Caco-2 (cell line): Measurements from ENCODE around the gene GALR2. TPM values are rescaled to one million over a fixed set of nuclear protein-coding genes. Genes with fewer than 3 reads are reported as not detected.

Experiments
- BruUV-seq: library from RNA; stranded (reverse); fragments of 400-500 nt; replicated peaks from 2 replicates; lab custom pipeline; 2021; lab: Mats Ljungman, UMichigan
- CTCF ChIA-PET: fragments of 300-600 bp; sonication (Branson Sonifier 250); formaldehyde crosslinking; loops from one replicate; lab custom pipeline; 2022; ENCODE audit warnings: antibody characterized with exemption; lab: Charles Lee
- POLR2A ChIA-PET: fragments of 300-600 bp; sonication (Branson Sonifier 250); formaldehyde crosslinking; loops from one replicate; lab custom pipeline; 2022; ENCODE audit warnings: antibody characterized with exemption; lab: Charles Lee
- DNase-seq, 2 experiments: peaks; one replicate each; pipeline versions ENCODE4 v3.0.0 to v3.0.0-alpha.2; 2020 to 2022
- H3K27me3 ChIP-seq: replicated peaks from 2 replicates; pipeline ENCODE4 v1.6.0; 2011; ENCODE audit warnings: low read length; ENCODE audit not compliant: control insufficient read depth, insufficient read depth
- H3K36me3 ChIP-seq: 2 replicates; pipeline ENCODE4 v1.5.1; 2011; ENCODE audit warnings: low read length; ENCODE audit not compliant: control insufficient read depth, insufficient read depth
- H3K4me1 ChIP-seq: fragments of 250-450 bp; sonication (Bioruptor Pico); 2 replicates; pipeline ENCODE4 v1.5.1; 2020; ENCODE audit warnings: mild to moderate bottlenecking
- H3K4me3 ChIP-seq: 2 replicates; pipeline ENCODE4 v1.5.1; 2011; ENCODE audit warnings: low read depth, mild to moderate bottlenecking, control low read depth, low read length
- H3K9me3 ChIP-seq: fragments of 250-450 bp; sonication (Bioruptor Pico); 2 replicates; pipeline ENCODE4 v1.5.1; 2020; ENCODE audit warnings: mild to moderate bottlenecking, moderate library complexity
- H3K27ac Mint-ChIP-seq: one replicate; pipeline ENCODE4 v1.8.0; 2022; ENCODE audit warnings: mixed read lengths; ENCODE audit not compliant: unreplicated experiment
- H3K27me3 Mint-ChIP-seq: one replicate; pipeline ENCODE4 v1.8.0; 2022; ENCODE audit warnings: mixed read lengths; ENCODE audit not compliant: insufficient read depth, unreplicated experiment
- H3K36me3 Mint-ChIP-seq: one replicate; pipeline ENCODE4 v1.8.0; 2022; ENCODE audit warnings: mild to moderate bottlenecking, mixed read lengths; ENCODE audit not compliant: insufficient read depth, unreplicated experiment
- H3K4me1 Mint-ChIP-seq: one replicate; pipeline ENCODE4 v1.8.0; 2022; ENCODE audit warnings: low read depth, mixed read lengths; ENCODE audit not compliant: unreplicated experiment
- H3K4me3 Mint-ChIP-seq: one replicate; pipeline ENCODE4 v1.8.0; 2022; ENCODE audit warnings: mild to moderate bottlenecking, moderate library complexity, mixed read lengths; ENCODE audit not compliant: unreplicated experiment
- H3K9me3 Mint-ChIP-seq: one replicate; pipeline ENCODE4 v1.8.0; 2022; ENCODE audit warnings: mixed read lengths; ENCODE audit not compliant: unreplicated experiment
- CTCF ChIP-seq, 2 experiments: fragments of 200-600 bp in 1 of 2; IDR thresholded peaks; 1 replicate in 1 of 2; 2 replicates in 1 of 2; pipeline versions ENCODE4 v1.5.1 to v1.8.0; 2011 to 2022; ENCODE audit warnings: antibody characterized with exemption in 1 of 2, control low read depth in 1 of 2, inconsistent platforms in 1 of 2, low read depth in 1 of 2, low read length in 1 of 2, mild to moderate bottlenecking in 1 of 2, moderate library complexity in 1 of 2; ENCODE audit not compliant: insufficient read depth in 1 of 2, severe bottlenecking in 1 of 2, unreplicated experiment in 1 of 2
- intact Hi-C: fragments of 100-400 bp; cut with micrococcal nuclease; formaldehyde crosslinking; loops from one replicate; pipeline ENCODE4 v1.10.0; 2022; ENCODE audit not compliant: unreplicated experiment
- total RNA-seq: library from RNA; stranded (reverse); gene quantifications from 2 replicates; pipeline ENCODE4 v1.2.3, GENCODE V29; 2022

The GALR2 gene
- total RNA-seq, 1 experiment from 2014 or later = 0.50 TPM

- H3K4me1 ChIP-seq = peaks cover 11% of the 10 kb centered on the region
- no peak for DNase-seq
- intact Hi-C loops = no loop called here
- ChIA-PET POLR2A (no interaction called here), CTCF (no interaction called here)
- no peak for TF ChIP-seq CTCF (IDR thresholded peaks at IDR 0.05; ENCODE audit: insufficient read depth in 1 of 2, low read depth in 1 of 2, low read length in 1 of 2, severe bottlenecking in 1 of 2, unreplicated experiment in 1 of 2)
- no peaks in the 10 kb centered on the region for H3K36me3 ChIP-seq
- peaks cover 3% of the 10 kb centered on the region for H3K9me3 ChIP-seq
- H3K27me3 Mint-ChIP-seq = no peaks in the 10 kb centered on the region
- no peak overlapping the region for H3K27ac Mint-ChIP-seq
- H3K27me3 ChIP-seq = no peaks in the 10 kb centered on the region
- H3K4me3 Mint-ChIP-seq = no peak overlapping the region
- no TSS peak for BruUV-seq
- peaks cover 8% of the 10 kb centered on the region for H3K36me3 Mint-ChIP-seq
- H3K4me3 ChIP-seq = no peak overlapping the region
- H3K4me1 Mint-ChIP-seq = peaks cover 10% of the 10 kb centered on the region
- no peaks in the 10 kb centered on the region for H3K9me3 Mint-ChIP-seq
These were observed 42.4 kb upstream of the GALR2 start for GRCh38 chr17:76032073-76032779.

- peaks cover 8% of the 10 kb centered on the region for H3K36me3 Mint-ChIP-seq
These were observed 41.8 kb upstream of the GALR2 start for GRCh38 chr17:76032780-76033108.

GRCh38 chr17:76033139-76033538 is 41.4 kb upstream of the GALR2 start:
- DNase-seq = no peak
- ChIA-PET POLR2A (no interaction called here), CTCF (no interaction called here)
- BruUV-seq = no TSS peak
- H3K27me3 ChIP-seq = no peaks in the 10 kb centered on the region
- H3K36me3 Mint-ChIP-seq = peaks cover 11% of the 10 kb centered on the region
- no peak for TF ChIP-seq CTCF (IDR thresholded peaks at IDR 0.05; ENCODE audit: insufficient read depth in 1 of 2, low read depth in 1 of 2, low read length in 1 of 2, severe bottlenecking in 1 of 2, unreplicated experiment in 1 of 2)
- peaks cover 10% of the 10 kb centered on the region for H3K4me1 Mint-ChIP-seq
- no peaks in the 10 kb centered on the region for H3K9me3 Mint-ChIP-seq
- H3K27me3 Mint-ChIP-seq = no peaks in the 10 kb centered on the region
- peaks cover 11% of the 10 kb centered on the region for H3K4me1 ChIP-seq
- H3K4me3 ChIP-seq = no peak overlapping the region
- H3K9me3 ChIP-seq = peaks cover 3% of the 10 kb centered on the region
- intact Hi-C loops = no loop called here
- no peaks in the 10 kb centered on the region for H3K36me3 ChIP-seq
- no peak overlapping the region for H3K27ac Mint-ChIP-seq
- H3K4me3 Mint-ChIP-seq = no peak overlapping the region

More at GRCh38 chr17:76032780-76033108, 41.8 kb upstream of the GALR2 start:
- CTCF ChIA-PET = no interaction called here
- Histone ChIP-seq H3K4me1 (peaks cover 11% of the 10 kb centered on the region), H3K27me3 (no peaks in the 10 kb centered on the region), H3K36me3 (no peaks in the 10 kb centered on the region), H3K4me3 (no peak overlapping the region), H3K9me3 (peaks cover 3% of the 10 kb centered on the region)
- intact Hi-C loops = no loop called here
- no peak for DNase-seq
- no peaks in the 10 kb centered on the region for H3K27me3 Mint-ChIP-seq
- no peak overlapping the region for H3K4me3 Mint-ChIP-seq
- no peak overlapping the region for H3K27ac Mint-ChIP-seq
- POLR2A ChIA-PET = no interaction called here
- no peak for TF ChIP-seq CTCF (IDR thresholded peaks at IDR 0.05; ENCODE audit: insufficient read depth in 1 of 2, low read depth in 1 of 2, low read length in 1 of 2, severe bottlenecking in 1 of 2, unreplicated experiment in 1 of 2)
- no TSS peak for BruUV-seq
- no peaks in the 10 kb centered on the region for H3K9me3 Mint-ChIP-seq
- H3K4me1 Mint-ChIP-seq = peaks cover 10% of the 10 kb centered on the region
